Kidney epithelial cell (primary cell): Measurements from ENCODE around the gene AKAP8. TPM values are rescaled to one million over a fixed set of nuclear protein-coding genes. Genes with fewer than 3 reads are reported as not detected.

Source experiments
- DNase-seq: peaks from one replicate; pipeline ENCODE4 v3.0.0-alpha.2; 2010; ENCODE audit warnings: low read depth
- H3K27me3 ChIP-seq: 2 replicates; pipeline ENCODE4 v1.6.0; 2011; ENCODE audit warnings: low read length; ENCODE audit not compliant: control insufficient read depth, insufficient read depth
- H3K36me3 ChIP-seq: 2 replicates; pipeline ENCODE4 v1.5.1; 2011; ENCODE audit warnings: low read length; ENCODE audit not compliant: control insufficient read depth, insufficient read depth
- H3K4me3 ChIP-seq: 2 replicates; pipeline ENCODE4 v1.5.1; 2011; ENCODE audit warnings: low read depth, mild to moderate bottlenecking, control low read depth, low read length
- CTCF ChIP-seq: IDR thresholded peaks from 2 replicates; pipeline ENCODE4 v1.5.1; 2011; ENCODE audit warnings: mild to moderate bottlenecking, moderate library complexity, low read length, control low read depth, inconsistent platforms; ENCODE audit not compliant: insufficient read depth, poor library complexity, severe bottlenecking
- total RNA-seq: library from RNA; depleted of rRNA; stranded (reverse); fragments of >200 nt; gene quantifications from 2 replicates; pipeline ENCODE4 v1.2.3, GENCODE V29; 2015

The AKAP8 gene
- total RNA-seq, 1 donor from 2014 or later, result 19.2 TPM

GRCh38 chr19:15305582-15306334 lies 73.8 kb downstream of the AKAP8 start:
- Histone ChIP-seq H3K27me3 (no peaks in the 10 kb centered on the region), H3K4me3 (no peak overlapping the region), H3K36me3 (no peaks in the 10 kb centered on the region)
- no peak for DNase-seq
- no peak for TF ChIP-seq CTCF

GRCh38 chr19:15304140-15304705 lies 75.4 kb downstream of the AKAP8 start:
- no peaks in the 10 kb centered on the region for H3K36me3 ChIP-seq
- DNase-seq, result no peak
- no peak for TF ChIP-seq CTCF
- no peak overlapping the region for H3K4me3 ChIP-seq
- H3K27me3 ChIP-seq, result no peaks in the 10 kb centered on the region

Other genes with a start within 250 kb of the AKAP8 start
- gene NOTCH3, start 178.8 kb downstream of the AKAP8 start, total RNA-seq, result 32.8 and 34.0 TPM in 2 replicates
- 0.79 and 3.4 TPM in 2 replicates for gene EPHX3, start 147.3 kb downstream of the AKAP8 start, total RNA-seq
- 42.4 and 48.1 TPM in 2 replicates for gene BRD4, start 47.2 kb downstream of the AKAP8 start, total RNA-seq
- 74.7 and 79.8 TPM in 2 replicates for gene AKAP8L, start 39.2 kb upstream of the AKAP8 start, total RNA-seq
- 42.7 and 64.1 TPM in 2 replicates for gene WIZ, start 70.2 kb upstream of the AKAP8 start, total RNA-seq
- not detected in 2 replicates for gene RASAL3, start 84.8 kb upstream of the AKAP8 start, total RNA-seq
- gene PGLYRP2, start 99.7 kb upstream of the AKAP8 start, total RNA-seq, result not detected in 2 replicates
- not detected in 2 replicates for gene CYP4F22, start 128.7 kb upstream of the AKAP8 start, total RNA-seq
- gene CYP4F8, start 235.4 kb upstream of the AKAP8 start, total RNA-seq, result not detected in 2 replicates